ENCODE measurements around the gene STK38L.

STK38L gene

GRCh38 chr12:27309293-27309994, 65.4 kb downstream of the STK38L start:
- in situ Hi-C loops (cut with MboI; ENCODE audit: low sequenced_read_pairs): no loop called here

DNA sequence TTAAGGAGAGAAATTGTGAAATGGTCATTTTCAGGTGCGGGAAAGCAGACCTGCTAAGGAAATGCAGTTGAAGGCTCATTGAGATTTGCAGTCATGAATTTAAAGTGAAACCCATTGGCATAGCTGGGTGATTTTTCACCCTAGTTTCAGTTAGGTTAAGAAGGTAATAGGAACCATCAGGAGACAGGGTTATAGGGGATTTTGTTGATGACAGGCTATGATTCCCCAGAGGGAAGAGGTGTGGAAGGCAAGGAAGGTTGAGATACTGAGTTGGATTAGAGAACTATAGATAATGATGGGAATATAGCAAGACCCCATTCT, 65.9 kb downstream of the STK38L start:
- in situ Hi-C loops (cut with MboI; ENCODE audit: low sequenced_read_pairs): no loop called here

DNA sequence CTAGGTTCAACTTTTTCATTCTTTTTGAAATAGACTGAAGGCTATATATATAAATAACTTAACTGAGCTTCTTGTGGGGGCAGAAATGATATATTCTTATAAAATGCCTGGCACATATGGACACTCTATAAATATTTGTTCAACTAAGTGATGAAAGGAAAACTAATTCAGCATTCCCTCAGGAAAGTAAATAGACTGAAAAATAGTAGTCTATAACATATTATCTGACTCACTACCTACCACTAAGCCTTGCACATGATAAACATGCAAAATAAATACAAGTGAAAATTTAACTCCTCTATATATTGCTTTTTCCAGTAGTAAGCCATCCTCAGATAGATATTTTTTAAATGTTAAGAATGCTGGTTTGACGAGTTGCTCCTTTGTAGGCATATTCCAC, 72.9 kb downstream of the STK38L start:
- in situ Hi-C loops (cut with MboI; ENCODE audit: low sequenced_read_pairs): no loop called here

GRCh38 chr12:27319409-27319808, 75.3 kb downstream of the STK38L start:
- in situ Hi-C loops (cut with MboI; ENCODE audit: low sequenced_read_pairs): no loop called here

- in situ Hi-C loops (cut with MboI; ENCODE audit: low sequenced_read_pairs): no loop called here
Observed at GRCh38 chr12:27319848-27320247, 75.8 kb downstream of the STK38L start.

GRCh38 chr12:27324530-27324929, 80.4 kb downstream of the STK38L start:
- in situ Hi-C loops (cut with MboI; ENCODE audit: low sequenced_read_pairs): no loop called here

- in situ Hi-C loops (cut with MboI; ENCODE audit: low sequenced_read_pairs): no loop called here
Observed at GRCh38 chr12:27330846-27331245, 86.8 kb downstream of the STK38L start.

DNA sequence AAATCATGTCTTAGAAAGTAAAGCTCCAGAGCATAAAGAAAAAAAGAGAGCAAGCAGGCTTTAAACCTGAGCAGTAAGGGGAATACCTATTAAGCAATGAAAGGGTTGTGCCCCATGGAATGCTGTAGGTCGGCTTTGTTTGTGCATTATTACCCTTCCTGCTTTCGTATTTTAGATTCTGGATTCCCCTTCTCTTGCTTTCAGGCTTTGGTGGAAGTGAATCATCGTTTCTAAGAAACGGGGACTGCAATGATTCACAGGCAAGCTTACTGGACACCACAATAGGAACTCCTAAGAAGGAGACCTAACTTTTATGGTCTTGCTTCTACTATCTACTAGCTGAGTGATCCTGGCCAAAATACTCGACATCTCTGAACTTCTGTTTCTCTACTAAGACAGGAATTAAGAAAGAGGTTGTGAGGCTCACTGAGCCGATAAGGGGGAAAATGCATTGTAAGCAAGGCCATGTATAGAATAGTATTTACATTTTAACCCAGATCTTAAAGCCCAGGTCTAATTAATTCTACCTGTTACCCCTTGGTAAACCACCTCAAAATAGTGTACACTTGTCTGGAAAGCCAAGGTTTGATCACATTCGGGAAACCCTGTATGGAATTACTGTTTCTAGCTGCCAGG, 87.3 kb downstream of the STK38L start:
- in situ Hi-C loops (cut with MboI; ENCODE audit: low sequenced_read_pairs): no loop called here

DNA sequence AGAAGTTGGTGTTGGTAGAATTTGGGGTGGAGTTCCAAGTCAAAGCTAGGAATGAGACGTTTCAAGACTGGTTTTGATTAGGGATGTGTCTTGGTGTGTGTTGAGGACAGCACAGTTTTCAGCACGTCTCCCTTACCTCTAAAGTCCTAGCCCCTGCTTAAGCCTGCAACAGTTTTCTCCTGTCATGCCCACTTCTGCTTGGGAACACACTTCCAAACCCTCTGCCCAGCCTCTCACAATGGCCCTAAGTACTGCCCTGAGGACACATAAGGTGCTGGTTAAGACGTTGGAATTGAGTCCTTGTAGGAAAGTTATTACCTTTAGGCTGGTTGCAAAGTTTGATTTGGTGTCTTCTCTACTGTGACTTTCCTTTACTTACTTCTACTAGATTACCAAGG, 87.8 kb downstream of the STK38L start:
- in situ Hi-C loops (cut with MboI; ENCODE audit: low sequenced_read_pairs): no loop called here

DNA sequence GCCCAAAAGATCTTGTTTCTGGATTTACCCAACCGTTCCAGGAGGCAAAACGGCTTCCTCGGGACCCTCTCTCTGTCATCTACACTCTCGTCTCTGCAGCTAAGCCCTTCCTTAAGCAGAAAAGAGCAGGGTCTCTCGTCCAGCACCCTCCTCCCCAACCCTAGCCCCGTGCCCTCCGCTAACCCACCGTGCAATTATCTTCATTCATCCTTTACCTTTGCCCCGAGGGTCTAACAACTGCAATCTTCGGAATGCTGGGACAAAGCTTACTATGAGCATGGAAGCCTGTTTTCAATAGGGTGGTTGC, 88.3 kb downstream of the STK38L start:
- in situ Hi-C loops (cut with MboI; ENCODE audit: low sequenced_read_pairs): no loop called here

DNA sequence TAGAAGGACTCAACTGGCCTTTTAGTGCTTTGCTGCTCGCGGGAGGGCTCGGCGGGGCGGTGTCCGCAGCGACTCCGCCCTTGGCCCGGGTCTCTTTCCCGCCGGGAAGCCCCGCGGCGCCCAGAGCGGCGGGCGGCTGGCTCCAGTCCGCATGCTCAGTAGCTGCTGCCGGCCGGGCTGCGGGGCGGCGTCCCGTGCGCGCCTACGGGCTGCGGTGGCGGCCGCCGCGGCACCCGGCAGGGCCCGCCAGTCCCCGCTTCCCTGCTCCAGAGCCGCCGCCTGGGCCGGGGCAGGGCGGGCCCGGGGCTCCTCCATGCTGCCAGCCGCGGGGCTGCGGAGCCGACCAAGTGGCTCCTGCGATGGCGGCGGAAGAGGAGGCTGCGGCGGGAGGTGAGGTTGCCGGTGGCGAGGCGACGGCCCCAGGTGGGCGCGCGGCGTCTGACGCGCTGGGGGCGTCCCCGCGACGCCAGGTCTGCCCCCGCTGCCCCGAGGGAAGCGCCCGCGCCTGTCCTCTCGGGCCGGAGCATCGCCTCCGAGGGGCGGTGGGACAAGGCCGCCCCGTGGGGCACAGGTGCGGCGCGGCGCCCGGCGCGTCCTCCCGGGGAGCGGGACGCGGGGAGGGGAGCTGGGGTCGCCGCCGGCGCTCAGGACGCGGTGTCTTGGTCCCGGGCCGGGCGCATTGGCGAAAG, 88.8 kb downstream of the STK38L start, which contains the start of gene BMAL2:
Gene BMAL2 (plus strand): TSS at position 123 of the 689 bp plus-strand sequence. CDS start 237 bp downstream, at position 360.
- in situ Hi-C loops (cut with MboI; ENCODE audit: low sequenced_read_pairs): no loop called here

GRCh38 chr12:27333403-27334009, 89.4 kb downstream of the STK38L start:
- in situ Hi-C loops (cut with MboI; ENCODE audit: low sequenced_read_pairs): no loop called here

- in situ Hi-C loops (cut with MboI; ENCODE audit: low sequenced_read_pairs): no loop called here
Observed at GRCh38 chr12:27334042-27334720, 90.1 kb downstream of the STK38L start.

DNA sequence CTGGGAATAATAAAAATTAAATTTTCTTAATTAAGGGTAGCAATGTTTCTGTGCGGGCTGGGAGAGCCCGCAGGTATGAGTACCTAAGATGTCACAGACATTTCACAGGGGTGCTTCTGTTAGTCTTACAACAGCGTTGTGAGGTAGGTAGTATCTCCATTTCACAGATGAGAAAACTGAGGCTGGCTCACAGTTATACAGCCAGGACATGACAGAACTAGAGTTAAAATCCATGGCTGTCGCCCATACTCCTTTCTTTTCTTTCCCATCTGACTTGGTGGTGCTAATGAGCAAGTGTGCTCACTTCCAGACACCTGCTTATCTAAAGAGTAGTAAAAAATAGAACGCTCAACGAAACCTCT, 90.6 kb downstream of the STK38L start:
- in situ Hi-C loops (cut with MboI; ENCODE audit: low sequenced_read_pairs): no loop called here

GRCh38 chr12:27335364-27336281, 91.5 kb downstream of the STK38L start:
- in situ Hi-C loops (cut with MboI; ENCODE audit: low sequenced_read_pairs): no loop called here

- in situ Hi-C loops (cut with MboI; ENCODE audit: low sequenced_read_pairs): no loop called here
Observed at GRCh38 chr12:27336282-27336653, 92.2 kb downstream of the STK38L start.

GRCh38 chr12:27337376-27337775, 93.3 kb downstream of the STK38L start:
- in situ Hi-C loops (cut with MboI; ENCODE audit: low sequenced_read_pairs): no loop called here

- in situ Hi-C loops (cut with MboI; ENCODE audit: low sequenced_read_pairs): no loop called here
Observed at GRCh38 chr12:27338473-27338872, 94.4 kb downstream of the STK38L start.

- in situ Hi-C loops (cut with MboI; ENCODE audit: low sequenced_read_pairs): no loop called here
Observed at GRCh38 chr12:27340971-27341370, 96.9 kb downstream of the STK38L start.

DNA sequence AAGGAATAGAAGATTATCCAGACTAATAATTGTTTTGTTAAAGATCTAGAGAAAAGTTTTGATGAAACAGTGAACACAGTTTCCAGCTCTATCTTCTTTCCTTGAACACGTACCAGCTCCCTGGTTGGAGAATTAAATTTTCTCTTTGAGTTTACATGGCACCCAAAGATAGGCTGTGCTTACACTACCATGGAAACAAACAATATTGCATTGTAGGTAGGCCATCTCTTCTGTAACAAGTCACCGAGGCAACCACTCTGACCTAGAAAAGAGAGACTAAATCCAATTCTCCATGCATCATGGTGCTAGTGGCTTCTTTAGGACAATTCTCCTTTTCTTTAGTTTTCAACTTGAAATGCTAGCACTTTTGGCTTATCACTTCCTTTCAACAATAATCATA, 98.5 kb downstream of the STK38L start:
- in situ Hi-C loops (cut with MboI; ENCODE audit: low sequenced_read_pairs): no loop called here

Measured in hTERT RPE-1 (cell line).